Muscle layer of duodenum (tissue), 2 donors: ENCODE data around the gene HEMK1.

ENCODE experiments used
- H3K27ac ChIP-seq: one replicate; pipeline ENCODE4 v1.7.0; 2013; ENCODE audit warnings: mild to moderate bottlenecking, low read length
- H3K27me3 ChIP-seq: one replicate; pipeline ENCODE4 v1.7.0; 2013; ENCODE audit warnings: low read depth, mild to moderate bottlenecking, control low read depth, low read length
- H3K36me3 ChIP-seq, 2 donors: one replicate each; pipeline ENCODE4 v1.7.0; 2013; ENCODE audit warnings: low read length in 2 of 2, control low read depth in 1 of 2, mild to moderate bottlenecking in 1 of 2; ENCODE audit not compliant: insufficient read depth in 2 of 2, control insufficient read depth in 1 of 2
- H3K4me1 ChIP-seq, 2 donors: one replicate each; pipeline ENCODE4 v1.7.0; 2013; ENCODE audit warnings: low read length in 2 of 2, mild to moderate bottlenecking in 2 of 2, control low read depth in 1 of 2, moderate library complexity in 1 of 2; ENCODE audit not compliant: insufficient read depth in 2 of 2, control insufficient read depth in 1 of 2
- H3K4me3 ChIP-seq, 2 donors: one replicate each; pipeline ENCODE4 v1.7.0; 2013; ENCODE audit warnings: low read length in 2 of 2, low read depth in 1 of 2, mild to moderate bottlenecking in 1 of 2
- H3K9me3 ChIP-seq, 2 donors: one replicate each; pipeline ENCODE4 v1.7.0; 2013; ENCODE audit warnings: low read length in 2 of 2, control low read depth in 1 of 2, mild to moderate bottlenecking in 1 of 2; ENCODE audit not compliant: control insufficient read depth in 1 of 2
- donor health status: healthy.

HEMK1 gene

DNA sequence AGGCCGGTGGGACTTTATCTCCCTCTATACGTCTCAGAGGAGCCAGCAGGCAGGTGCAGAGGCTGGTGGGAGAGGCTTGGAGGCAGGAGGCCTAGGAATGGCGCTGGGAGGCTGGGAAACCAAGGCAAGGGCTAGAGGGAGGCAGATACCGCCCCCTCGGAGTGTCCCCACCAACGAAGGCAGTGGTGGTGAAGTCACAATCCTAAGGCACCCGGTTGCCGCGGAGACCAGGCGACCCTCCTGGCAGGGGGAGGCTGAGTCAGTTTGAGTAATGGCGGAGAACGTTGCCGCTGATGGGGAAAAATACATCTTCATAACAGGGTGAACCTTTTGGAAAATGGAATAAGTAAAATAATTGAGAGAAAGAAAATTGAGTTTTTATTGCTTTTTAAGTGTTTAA is 36.0 kb upstream of the HEMK1 start:
- Histone ChIP-seq H3K27ac (no peak overlapping the region), H3K27me3 (no peaks in the 10 kb centered on the region), H3K4me1 (no peaks in the 10 kb centered on the region), H3K36me3 (no peaks in the 10 kb centered on the region), H3K4me3 (no peak overlapping the region), H3K9me3 (no peaks in the 10 kb centered on the region)

DNA sequence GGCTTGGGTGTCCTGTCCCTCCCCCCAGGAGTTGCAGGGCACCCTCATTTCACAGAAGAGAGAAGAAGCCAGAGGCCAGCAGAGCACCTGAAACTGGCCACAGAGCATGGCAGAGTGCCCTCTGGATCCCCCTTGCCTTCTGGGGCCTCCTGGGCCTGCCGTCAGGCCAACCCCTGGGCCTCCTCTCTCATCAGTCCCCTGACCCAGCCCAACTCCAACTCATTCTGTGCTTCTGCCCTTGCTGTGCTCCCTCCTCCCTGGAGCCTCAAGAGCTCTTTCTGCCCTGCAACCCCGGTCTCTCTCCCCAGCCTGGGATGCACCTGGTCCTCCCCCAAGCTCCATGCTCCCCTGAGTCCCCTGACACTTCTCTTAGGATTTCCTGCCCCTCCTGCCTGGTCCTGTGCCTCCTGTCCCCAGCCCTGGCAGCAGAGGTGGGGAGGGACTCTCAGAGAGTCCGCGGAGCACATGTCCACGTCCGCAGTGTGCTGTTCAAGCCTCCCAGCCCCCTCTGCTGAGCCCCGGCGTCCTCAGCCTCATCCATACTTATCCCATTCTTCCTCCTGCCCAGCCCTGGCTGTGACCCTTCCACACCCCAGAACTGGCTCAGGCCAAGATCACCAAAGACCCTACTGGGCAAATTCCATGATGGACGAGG is 35.4 kb upstream of the HEMK1 start:
- Histone ChIP-seq H3K4me1 (no peaks in the 10 kb centered on the region), H3K27me3 (no peaks in the 10 kb centered on the region), H3K27ac (no peak overlapping the region), H3K9me3 (no peaks in the 10 kb centered on the region), H3K4me3 (no peak overlapping the region), H3K36me3 (no peaks in the 10 kb centered on the region)

DNA sequence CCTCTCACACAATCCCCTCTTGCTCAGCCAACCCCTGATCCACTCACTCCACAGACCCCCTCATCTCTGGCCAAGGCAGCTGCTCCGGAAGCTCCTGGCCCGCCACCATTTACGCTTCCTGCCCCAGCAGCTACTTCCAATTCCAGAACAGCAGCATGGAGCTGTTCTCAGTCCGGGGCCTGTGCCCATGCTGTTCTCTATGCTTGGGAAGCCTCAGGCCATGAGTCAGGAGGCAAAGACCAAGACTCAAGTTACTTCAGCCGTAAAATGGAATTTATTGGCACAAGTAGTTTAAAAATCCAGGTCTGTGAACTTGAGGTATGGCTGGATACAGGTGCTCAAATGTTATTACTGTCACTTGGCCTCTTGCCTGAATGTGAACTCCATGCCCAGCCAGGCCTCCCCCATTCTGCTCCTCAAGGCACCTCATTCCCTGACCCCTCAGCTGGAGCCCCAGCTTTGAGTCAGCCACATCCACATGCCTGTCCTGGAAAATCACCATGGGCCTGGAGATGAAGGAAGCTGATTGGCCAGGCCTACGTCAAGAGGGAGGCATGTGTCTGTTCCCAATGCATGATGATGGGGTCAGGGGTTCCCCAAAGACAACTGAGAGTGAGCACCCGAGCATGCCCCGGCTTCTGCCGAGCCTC is 34.5 kb upstream of the HEMK1 start:
- no peaks in the 10 kb centered on the region for H3K9me3 ChIP-seq
- no peak overlapping the region for H3K4me3 ChIP-seq
- no peaks in the 10 kb centered on the region for H3K36me3 ChIP-seq
- no peak overlapping the region for H3K27ac ChIP-seq
- H3K4me1 ChIP-seq = no peaks in the 10 kb centered on the region
- H3K27me3 ChIP-seq = no peaks in the 10 kb centered on the region

DNA sequence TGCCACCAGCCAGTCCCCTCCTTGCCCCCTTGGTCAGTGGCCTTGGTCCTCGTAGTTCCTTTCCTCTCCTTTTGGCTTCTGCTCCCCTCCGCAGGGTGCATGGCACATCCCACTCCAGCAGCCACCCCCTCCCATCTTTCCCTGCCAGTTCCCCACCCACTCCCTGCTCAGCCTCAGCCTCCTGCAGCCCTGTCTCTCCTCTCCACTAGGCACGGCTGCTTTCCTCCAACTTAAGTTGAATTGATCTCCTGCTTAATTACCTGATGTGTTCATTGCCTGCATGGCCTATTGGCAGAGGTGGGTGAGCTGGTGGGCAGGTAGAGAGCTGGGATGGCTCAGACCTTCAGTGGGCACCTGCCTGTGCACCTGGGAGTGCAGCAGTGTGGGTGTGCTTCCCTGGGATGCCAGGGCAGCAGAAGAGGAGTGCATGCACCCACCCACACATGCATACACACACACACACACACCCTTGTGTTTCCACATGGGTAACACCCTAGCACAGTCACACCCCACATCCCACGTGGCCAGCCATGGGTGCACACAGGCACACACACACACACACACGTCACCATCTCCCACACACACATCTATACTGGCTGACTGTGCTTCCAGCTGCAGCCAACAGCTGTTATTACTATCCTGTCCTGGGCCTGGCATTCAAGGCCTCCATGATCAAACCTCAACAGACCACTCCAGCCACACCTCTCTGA is 32.7 kb upstream of the HEMK1 start:
- Histone ChIP-seq H3K36me3 (no peaks in the 10 kb centered on the region), H3K27ac (no peak overlapping the region), H3K4me3 (no peak overlapping the region), H3K27me3 (no peaks in the 10 kb centered on the region), H3K4me1 (no peaks in the 10 kb centered on the region), H3K9me3 (no peaks in the 10 kb centered on the region)

DNA sequence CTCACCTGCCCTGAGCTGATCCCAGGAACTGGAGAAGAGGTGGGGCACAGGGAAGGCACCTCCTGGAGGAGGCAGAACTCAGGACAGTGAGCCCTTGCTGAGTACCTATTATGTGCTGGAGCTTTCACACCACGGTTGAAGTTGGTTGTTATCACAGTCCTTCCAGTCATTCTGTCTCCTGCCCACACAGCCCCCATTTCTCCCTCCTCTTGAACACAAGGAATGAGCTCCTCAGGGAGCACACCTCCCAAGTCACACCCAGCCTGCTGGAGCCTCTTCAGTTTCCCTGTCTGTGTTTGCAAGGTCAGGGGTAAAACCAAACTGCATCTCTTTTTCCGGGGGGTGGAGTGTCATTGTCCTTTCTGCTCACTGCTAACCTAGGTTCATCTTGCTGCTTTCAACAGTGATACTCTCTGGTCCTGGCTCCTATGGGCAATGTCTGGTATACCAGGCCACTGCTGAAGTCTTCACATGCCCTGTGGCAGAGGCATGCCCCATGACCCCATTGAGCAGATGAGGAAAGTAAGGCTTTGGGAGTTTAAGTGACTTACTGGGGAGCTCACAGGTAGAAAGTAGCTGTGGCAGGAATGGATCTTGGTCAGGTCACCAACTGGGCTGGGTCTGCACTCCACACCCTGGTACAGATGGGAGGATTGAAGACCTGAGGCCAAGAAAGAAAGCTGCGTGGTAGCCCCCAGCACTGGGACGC is 31.7 kb upstream of the HEMK1 start:
- H3K27me3 ChIP-seq = no peaks in the 10 kb centered on the region
- no peaks in the 10 kb centered on the region for H3K36me3 ChIP-seq
- H3K4me1 ChIP-seq = no peaks in the 10 kb centered on the region
- no peak overlapping the region for H3K4me3 ChIP-seq
- H3K27ac ChIP-seq = no peak overlapping the region
- no peaks in the 10 kb centered on the region for H3K9me3 ChIP-seq

DNA sequence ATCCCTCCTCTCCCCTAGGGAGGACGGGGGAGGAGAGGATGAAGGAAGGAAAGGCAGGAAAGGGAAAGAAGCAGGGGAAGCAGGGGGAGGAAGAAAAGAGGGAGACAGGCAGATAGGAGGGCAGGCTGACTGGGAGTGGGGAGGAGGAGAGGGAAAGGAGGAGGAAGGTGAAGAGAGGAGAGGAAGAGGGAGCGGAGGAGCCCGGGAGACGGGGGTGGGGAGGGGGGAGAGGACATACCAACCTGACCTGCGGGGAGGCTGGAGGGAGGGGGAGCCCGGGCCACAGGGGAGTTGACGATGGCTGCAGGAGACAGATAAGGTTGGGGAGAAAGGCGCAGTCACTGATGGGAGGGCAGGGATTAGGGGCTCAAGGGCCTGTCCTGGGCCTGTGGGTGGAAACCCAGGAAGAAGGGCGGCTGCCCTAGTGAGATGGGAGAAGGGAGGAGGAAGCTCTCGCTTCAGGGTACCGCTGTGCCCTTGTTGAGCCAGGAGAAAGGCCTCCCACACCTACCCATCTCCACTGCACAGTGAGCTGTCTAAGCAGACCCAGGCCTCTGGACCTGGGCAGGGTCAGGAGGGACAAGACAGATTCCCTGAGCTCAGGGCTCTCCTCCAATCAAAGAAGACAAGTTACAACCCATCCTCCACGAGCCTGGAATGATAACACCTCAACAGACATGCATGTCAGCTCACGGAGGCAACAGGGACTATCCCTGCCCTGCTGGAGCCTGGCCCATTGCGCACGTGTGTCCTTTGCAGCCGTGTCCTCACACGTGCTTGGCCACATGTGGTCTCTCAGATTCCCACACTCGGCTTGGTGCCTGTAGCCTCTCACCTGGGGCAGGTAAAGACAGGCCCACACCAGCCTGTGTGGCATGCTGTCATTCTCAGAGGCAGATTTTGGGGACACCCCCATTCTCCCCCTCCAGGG is 29.7 kb upstream of the HEMK1 start:
- H3K4me1 ChIP-seq = no peaks in the 10 kb centered on the region
- H3K27ac ChIP-seq = no peak overlapping the region
- H3K36me3 ChIP-seq = no peaks in the 10 kb centered on the region
- H3K4me3 ChIP-seq = no peak overlapping the region
- H3K9me3 ChIP-seq = no peaks in the 10 kb centered on the region
- no peaks in the 10 kb centered on the region for H3K27me3 ChIP-seq

DNA sequence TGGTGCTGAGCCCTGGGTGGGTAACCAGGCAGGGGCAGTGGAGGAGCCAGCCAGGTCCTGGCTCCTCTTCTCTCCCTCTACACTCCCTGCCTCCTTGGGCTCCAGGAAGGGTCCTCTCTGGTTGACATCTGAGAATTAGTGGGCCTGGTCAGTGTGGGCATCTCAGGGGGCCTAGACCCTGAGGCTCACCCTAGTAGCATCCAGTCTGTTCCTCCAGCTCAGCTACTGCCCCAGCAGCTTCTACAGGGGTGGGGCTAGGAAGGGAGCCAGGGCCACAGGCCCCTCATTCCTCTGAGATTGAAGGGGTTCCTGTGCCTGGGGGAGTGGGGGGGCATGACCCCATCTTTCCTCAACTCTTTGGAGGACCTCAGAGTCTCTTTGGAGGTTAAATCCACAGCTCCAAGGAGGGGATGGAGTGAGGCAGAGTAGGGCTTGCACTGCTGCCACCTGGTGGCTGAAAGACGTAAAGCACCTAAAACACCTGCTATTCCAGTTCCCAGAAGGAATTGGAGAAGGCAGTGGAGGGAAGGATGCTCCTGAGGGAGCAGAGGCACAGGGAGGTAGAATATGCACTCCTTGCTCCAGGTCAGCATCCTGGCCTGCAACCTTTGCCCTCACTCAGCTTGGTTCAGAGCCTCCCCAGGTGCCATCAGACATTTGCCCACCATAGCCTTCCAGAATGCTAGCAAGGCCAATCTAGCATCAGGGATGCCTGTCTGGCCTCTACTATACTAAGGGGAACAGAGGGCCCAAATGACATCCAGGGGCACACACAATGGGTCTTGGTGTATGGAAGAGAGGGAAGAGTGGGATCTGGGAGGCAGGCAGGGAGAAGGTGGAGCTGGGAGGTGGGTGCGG is 26.9 kb upstream of the HEMK1 start:
- Histone ChIP-seq H3K9me3 (no peaks in the 10 kb centered on the region), H3K27me3 (no peaks in the 10 kb centered on the region), H3K4me3 (no peak overlapping the region), H3K4me1 (no peaks in the 10 kb centered on the region), H3K36me3 (no peaks in the 10 kb centered on the region), H3K27ac (no peak overlapping the region)

DNA sequence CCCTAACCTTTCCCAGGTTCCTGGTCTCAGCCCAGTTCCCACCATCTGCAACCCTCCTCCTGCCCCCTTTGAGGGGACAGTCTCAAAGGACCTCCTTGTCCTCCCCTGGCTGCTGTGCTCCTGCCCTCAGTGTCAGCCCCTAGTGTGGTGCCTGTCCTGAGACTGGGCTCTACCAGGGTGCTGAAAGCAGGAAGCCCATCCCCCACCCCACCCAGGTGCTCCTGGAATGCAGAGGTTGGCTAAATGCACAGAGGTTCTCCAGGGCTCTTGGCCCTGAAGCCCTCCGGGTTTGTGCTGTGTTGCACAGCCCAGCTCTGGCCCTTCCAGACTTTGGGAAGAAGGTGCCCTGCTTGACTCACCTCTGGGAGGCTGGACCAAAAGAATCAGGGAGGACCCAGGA is 23.5 kb upstream of the HEMK1 start:
- Histone ChIP-seq H3K4me3 (no peak overlapping the region), H3K9me3 (no peaks in the 10 kb centered on the region), H3K4me1 (no peaks in the 10 kb centered on the region), H3K36me3 (no peaks in the 10 kb centered on the region), H3K27ac (no peak overlapping the region), H3K27me3 (no peaks in the 10 kb centered on the region)

DNA sequence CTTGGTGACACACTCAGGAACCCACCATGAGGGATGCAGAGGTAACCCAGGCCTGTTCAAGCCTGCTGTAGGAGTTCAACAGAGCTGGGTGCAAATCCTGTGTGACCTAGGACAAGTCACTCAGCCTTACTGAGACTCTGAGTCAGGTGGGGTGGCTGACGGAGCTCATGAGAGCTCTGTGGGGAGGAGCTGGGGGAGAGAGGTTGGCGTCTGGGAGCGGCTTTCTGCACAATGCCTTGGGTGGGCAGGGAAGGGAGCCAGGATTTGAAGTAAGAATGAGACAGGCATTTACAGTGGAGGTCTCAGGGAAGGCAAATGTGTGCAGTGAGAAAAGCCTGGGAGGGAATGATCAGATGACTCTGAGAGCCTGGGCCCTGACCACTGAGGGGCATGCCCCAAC is 20.1 kb upstream of the HEMK1 start:
- Histone ChIP-seq H3K9me3 (no peaks in the 10 kb centered on the region), H3K4me3 (no peak overlapping the region), H3K36me3 (no peaks in the 10 kb centered on the region), H3K4me1 (no peaks in the 10 kb centered on the region), H3K27ac (no peak overlapping the region), H3K27me3 (no peaks in the 10 kb centered on the region)

DNA sequence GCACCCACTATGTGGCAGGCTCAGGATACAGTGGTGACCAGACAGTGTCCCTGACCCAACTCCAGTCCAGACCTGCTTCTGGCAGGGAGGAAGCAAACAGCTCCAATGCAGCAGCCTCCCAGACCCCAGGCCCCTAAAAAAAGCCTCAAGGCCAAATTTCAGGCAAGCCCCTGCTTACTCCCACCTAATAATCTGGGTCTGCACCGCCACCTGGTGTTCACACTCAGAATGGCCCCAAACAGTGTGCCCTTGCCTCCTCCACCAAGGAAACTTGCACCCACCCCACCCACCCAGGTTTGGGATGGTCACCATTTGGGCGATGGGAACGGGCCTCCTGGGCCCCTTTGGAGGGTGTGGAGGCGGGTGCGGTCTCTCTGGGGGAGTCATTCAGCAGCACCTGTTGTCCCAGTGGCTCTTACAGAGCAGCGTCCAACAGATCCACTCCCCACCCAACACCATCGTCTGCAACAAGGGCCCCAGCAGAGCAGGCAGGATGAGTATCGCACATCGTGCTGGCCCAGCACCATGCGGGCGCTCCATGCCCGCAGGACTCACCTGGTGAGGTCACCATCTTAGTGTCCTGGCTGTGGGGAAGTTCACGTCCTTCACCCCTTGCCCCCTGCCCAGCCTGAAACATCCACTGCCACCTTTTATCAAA is 19.1 kb upstream of the HEMK1 start:
- no peaks in the 10 kb centered on the region for H3K36me3 ChIP-seq
- no peak overlapping the region for H3K4me3 ChIP-seq
- H3K4me1 ChIP-seq = no peaks in the 10 kb centered on the region
- no peaks in the 10 kb centered on the region for H3K27me3 ChIP-seq
- no peak overlapping the region for H3K27ac ChIP-seq
- H3K9me3 ChIP-seq = no peaks in the 10 kb centered on the region
